GM18909 (cell line): ENCODE measurements around the gene ACHE.
"Not testable (repeated sequence)": the region's sequence is repeated elsewhere in the genome, so short reads cannot be mapped to it uniquely, and the experiment has no call there.

ENCODE experiments used
- ATAC-seq: cut with Tn5 transposase; IDR thresholded peaks from one replicate; pipeline ENCODE4 v1.9.1; 2021; ENCODE audit warnings: mild to moderate bottlenecking; ENCODE audit not compliant: unreplicated experiment, poor library complexity

The ACHE gene

DNA sequence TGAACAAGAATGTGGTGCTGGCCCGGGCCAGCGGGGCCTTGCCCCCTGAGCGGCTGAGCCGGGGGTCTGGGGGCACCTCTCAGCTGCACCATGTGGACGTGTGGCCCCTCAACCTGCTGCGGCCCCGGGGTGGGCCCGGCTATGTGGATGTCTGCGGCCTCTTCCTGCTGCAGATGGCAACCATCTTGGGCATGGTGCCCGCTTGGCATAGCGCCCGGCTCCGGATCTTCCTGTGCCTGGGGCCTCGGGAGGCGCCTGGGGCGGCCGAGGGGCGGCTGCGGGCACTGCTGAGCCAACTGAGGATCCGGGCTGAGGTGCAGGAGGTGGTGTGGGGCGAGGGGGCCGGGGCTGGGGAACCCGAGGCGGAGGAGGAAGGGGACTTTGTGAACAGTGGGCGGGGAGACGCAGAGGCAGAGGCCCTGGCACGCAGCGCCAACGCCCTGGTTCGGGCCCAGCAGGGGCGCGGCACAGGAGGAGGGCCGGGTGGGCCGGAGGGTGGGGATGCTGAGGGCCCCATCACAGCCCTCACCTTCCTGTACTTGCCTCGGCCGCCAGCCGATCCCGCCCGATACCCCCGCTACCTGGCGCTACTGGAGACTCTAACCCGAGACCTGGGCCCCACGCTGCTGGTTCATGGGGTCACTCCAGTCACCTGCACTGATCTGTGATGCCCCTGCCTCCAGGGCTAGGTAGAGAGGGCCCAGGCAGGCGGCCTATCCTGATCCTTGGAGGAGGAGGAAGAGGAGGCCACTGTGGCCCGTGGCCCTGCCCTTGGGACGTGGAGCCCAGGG is 29.6 kb downstream of the ACHE start:
- ATAC-seq, result no peak

DNA sequence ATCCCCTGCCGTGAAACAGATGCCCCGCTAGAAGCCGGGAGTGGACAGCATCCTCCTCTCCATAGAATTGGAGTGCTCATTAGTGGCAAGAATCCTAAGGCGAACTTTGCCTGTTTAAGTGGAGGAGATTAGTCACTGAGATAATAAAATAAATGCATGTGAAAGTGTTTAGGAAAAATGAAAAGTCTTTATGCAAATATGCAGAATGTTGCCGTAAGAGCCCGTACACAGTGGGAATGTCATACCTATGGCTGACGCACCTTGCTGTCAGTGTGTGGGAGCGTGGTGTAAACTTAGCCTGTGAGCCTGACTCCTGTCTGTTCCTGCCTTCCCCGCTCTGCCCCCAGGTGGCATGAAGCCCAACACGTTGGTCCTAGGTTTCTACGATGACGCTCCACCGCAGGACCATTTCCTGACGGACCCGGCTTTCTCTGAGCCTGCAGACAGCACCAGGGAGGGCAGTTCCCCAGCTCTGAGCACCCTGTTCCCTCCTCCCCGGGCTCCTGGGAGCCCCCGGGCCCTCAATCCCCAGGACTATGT is 30.2 kb downstream of the ACHE start:
- no peak for ATAC-seq

DNA sequence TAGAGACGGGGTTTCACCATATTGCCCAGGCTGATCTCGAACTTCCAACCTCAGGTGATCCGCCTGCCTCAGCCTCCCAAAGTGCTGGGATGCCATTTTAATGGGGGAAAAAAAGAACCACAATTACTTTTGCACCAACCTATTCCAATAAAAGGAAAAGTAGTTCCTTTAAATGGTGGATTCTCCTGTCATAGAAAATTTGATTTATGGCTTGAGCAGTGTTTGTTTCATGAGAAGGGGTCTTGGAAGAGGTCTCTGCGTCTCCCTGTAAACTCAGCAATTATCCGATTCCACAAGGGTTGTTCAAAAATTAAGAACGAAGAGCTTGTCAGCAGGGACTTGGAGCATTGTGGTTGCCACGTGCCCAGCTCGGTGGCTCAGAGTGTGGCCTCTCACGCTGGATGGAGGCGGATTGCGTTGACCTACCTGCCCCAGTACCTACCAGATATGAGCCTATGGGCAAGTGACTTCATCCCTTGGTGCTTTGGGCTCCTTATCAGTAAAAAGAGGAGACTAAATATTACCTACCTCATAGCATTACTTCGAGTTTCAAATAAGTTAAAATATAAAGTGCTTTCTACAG is 31.3 kb downstream of the ACHE start:
- ATAC-seq, result no peak

DNA sequence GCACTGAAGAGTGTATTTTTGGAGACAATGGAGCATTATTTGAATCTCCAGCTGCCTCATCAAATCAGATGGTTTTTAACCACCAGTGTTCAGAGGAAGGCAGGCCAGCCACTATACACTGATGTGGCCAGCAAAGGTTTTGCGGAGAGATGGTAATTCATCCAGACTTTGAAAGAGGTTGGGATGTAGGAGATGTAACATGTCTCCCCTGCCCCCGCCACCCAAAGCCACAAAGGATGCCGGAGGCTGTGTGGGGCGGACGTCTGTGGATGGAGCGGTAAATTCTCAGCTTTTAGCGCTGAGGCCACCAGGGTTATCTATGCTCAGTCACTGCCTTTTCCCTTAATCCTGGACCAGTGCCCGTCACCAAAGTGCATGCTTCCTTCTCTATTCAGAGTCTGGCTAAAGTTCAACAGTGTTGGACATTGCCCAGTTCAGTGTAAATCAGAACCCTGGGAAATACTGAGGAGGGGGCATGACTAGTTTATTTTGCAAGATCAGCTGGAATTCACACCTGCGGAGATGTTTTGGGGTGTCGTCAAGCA is 32.2 kb downstream of the ACHE start:
- no peak for ATAC-seq

DNA sequence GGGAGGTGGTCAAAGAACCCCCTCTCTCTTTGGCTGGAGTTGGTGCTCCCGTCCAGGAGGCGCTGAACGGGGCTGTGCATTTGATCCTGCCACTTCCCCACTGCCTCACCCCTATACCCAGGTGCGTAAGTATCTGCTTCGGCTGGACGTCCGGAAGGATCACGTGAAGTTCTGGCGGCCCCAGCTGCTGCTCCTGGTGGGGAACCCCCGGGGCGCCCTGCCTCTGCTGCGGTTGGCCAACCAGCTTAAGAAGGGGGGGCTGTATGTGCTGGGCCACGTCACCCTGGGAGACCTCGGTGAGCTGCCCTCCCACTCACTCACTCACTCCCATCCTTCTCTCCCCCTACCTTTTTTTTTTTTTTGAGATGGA is 34.1 kb downstream of the ACHE start:
- no peak for ATAC-seq

DNA sequence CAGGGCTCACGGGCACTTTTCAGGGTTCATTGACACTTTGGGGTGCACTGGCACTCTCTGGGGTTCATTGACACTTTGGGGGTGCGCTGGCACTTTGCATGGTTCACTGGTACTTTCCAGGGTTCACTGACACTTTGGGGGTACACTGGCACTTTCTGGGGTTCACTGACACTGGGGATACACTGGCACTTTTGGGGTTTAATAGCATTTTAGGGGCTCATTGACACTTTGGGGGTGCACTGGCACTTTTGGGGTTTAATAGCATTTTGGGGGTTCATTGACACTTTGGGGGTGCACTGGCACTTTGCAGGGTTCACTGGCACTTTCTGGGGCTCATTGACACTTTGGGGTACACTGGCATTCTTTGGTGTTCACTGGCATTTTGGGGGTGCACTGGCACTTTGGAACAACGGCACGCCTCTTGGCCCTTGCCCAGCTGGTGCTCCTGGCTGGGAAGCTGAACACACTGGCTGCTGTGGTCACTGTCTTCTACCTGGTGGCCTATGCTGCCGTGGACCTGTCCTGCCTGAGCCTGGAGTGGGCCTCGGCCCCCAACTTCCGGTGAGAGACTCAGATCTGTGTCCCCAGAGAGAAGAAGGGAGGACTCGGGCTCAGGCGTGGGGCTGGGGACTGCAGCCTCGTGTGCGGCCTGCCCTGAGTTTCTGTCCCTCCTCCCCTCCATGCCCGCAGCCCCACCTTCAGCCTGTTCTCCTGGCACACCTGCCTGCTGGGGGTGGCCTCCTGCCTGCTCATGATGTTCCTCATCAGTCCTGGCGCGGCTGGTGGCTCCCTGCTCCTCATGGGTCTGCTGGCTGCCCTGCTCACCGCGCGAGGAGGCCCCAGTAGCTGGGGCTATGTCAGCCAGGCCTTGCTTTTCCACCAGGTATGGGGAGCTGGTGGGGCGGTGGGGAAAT is 34.7 kb downstream of the ACHE start:
- no peak for ATAC-seq

DNA sequence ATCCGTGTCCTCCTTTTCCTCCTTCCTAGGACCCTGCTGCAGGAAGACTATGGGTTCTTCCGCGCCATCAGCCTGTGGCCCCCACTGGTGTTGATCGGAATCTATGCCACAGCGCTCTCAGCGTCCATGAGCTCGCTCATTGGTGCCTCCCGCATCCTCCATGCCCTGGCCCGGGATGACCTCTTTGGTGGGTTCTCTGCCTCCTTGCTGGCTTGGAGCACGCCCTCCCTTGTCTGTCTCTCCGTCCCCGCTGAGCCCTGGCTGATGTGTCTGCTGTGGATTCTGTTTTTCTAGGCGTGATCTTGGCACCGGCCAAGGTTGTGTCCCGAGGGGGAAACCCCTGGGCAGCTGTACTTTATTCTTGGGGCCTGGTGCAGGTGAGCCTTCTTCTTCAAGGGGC is 35.8 kb downstream of the ACHE start:
- no peak for ATAC-seq

DNA sequence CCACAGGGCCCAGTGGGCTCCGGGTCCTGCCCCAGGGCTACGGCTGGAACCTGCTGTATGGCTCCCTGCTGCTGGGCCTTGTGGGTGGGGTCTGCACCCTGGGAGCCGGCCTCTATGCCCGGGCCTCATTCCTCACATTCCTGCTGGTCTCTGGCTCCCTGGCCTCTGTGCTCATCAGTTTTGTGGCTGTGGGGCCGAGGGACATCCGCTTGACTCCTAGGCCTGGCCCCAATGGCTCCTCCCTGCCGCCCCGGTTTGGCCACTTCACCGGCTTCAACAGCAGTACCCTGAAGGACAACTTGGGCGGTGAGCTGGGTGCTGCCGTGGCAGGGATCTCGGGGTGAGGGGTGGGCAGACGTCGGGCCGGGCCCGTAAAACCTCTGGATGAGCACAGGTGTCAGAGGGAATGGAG is 38.8 kb downstream of the ACHE start:
- ATAC-seq, result no peak

DNA sequence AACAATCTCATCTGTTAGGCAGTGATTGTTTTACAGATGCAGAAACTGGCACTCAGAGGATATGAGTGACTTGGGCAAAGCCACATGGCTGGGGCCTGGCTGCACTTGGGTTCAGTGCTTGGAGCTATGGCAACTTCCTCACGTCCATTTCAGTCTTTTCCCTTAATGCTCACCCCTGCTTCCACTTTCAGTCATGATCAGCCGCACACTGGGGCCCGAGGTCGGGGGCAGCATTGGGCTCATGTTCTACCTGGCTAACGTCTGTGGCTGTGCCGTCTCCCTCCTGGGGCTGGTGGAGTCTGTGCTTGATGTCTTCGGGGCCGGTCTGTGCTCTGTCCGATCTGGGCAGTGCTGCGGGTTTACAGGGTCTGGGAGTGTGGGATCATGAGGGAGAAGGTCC is 40.2 kb downstream of the ACHE start:
- ATAC-seq, result no peak

DNA sequence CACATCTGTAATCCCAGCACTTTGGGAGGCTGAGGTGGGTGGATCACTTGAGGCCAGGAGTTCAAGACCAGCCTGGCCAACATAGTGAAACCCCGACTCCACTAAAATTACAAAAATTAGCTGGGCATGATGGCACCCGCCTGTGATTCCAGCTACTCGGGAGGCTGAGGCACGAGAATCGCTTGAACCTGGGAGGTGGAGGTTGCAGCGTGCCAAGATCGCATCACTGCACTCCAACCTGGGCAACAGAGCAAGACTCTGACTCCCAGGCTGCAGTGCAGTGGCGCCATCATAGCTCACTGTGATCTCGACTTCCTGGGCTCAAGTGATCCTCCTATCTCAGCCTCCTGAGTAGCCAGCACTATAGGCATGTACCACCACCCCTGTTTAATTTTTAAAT is 40.8 kb downstream of the ACHE start:
- ATAC-seq, result not testable (repeated sequence)

DNA sequence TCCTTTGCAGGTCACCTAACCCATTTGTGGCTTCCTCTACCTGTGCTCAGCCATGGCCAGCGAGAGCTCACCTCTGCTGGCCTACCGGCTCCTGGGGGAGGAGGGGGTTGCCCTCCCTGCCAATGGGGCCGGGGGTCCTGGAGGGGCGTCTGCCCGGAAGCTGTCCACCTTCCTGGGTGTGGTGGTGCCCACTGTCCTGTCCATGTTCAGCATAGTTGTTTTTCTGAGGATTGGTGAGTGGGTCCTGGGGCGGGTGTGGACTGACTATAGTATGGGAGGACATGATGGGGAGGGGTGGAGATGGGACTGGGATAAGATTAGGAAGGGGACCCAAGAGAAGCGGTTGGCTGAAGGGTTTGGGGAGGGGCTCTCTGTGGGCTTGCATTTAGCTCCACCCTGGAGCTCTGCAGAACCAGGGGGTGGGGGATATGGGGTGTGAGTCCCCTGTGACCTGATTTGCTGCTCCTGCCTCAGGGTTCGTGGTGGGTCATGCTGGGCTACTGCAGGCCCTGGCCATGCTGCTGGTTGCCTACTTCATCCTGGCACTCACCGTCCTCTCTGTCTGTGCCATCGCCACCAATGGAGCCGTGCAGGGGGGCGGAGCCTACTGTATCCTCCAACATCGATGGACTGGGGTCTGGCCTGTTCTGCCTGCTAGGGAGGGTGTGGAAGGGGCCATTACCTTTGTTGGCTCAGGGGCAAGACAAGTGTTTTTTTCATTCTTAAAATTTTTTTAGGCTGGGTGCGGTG is 41.4 kb downstream of the ACHE start:
- ATAC-seq, result no peak

DNA sequence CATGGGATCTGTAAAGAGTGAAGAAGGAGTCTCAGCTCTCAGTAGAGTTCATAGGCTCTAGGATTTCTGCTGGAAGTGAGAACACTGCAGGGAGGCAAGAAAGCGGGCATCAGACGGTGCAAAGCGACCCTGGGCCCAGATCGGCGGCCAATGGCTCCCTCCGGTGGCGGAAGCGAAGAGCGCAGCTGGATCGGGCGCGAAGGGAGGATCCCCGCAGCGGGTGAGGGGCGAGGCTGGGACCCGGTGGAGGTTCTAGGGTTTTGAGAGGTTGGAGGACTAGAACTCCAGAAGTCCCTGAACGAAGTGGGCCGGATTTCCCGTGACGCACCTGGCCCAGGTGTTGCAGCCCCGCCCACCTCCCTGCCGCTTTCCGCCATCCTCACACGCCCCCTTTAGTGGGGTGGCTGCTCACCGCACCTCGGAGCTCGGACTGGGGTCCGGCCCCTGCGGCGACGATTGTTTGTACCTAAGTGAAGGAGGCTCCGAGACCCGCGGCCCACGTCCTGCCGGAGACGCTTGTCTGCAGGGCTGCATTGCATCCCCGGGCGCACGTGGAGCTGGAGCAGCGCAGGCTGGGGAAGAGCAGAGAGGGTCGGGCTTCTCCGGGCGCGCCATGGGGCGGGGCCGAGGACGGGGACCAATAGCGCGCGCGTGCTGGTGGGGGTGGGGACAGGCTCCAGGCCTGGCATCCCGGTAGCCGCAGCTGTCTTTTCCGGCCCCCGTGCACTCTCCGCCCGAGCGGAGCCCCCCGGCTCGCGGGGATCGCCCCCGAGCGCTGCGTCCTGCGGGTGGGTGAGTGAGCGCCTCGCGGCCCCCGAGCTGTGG is 43.4 kb downstream of the ACHE start, which contains the start of gene SLC12A9:
Gene SLC12A9 (plus strand): TSS at position 666 of the 825 bp plus-strand sequence. CDS start 1,485 bp downstream, outside the sequence.
- peak; percentile 81 for ATAC-seq

DNA sequence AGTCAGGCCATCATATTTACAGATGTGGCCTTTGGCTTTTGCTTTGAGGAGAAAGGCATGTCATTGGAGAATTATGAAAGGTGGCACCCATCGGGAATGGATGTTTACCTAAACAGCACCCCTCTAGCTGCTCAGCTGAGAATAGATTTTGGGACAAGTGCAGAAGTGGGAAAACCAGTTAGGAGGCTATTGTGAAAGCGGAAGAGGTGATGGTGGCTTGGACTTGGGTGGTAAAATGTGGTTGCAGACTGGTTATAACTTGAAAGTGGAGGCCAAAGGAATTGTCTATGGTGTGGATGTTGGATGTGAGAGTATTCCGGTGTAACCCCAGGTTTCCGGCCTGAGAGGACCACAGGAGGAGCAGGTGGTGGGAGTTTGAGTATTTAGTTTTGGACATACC is 48.3 kb downstream of the ACHE start:
- no peak for ATAC-seq

DNA sequence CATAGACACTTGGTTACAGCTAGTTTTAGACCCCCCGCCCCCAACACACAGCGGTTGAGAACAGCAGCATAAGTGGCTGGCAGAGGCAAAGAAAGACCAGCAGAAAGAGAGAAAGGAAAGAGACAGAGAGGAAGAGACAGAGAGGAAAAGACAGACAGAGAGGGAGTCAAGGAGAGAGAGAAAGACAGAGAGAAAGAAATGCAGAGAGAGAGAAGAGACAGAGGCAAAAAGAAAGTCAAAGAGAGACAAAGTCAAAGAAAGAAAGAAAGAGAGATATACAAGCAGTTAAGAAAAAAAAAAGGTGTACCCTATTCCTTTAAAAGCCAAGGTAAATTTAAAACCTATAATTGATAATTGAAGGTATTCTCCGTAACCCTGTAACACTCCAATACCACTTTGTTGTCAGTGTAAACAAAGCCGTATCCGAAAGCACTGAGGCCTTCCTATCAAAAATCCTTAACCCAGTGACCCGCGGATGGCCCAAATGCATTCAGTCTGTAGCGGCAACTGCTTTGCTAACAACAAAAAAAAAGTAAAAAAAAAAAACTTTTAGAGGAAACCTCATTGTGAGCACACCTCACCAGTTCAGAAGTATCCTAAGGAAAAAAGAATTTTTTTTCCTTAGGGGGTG is 55.1 kb downstream of the ACHE start:
- no peak for ATAC-seq
